Measurements from ENCODE around the gene CYB561D2. TPM values are rescaled to one million over a fixed set of nuclear protein-coding genes. Genes with fewer than 3 reads are reported as not detected.

Gene CYB561D2
- 18.6 and 22.6 TPM in 2 replicates for total RNA-seq

GRCh38 chr3:50350527-50351322 is at the start of gene CYB561D2, which contains the start of gene NPRL2:
Gene CYB561D2, plus strand, starts transcription at chr3:50350862. Its CDS starts 572 bp downstream, at chr3:50351434.
Gene NPRL2, minus strand, starts transcription at chr3:50350775. Its CDS starts 123 bp downstream, at chr3:50350652.

GRCh38 chr3:50303013-50303815 is 47.4 kb upstream of the CYB561D2 start, which contains the start of gene HYAL1:
Gene HYAL1, minus strand, starts transcription at chr3:50303574. Its CDS starts 618 bp downstream, at chr3:50302956.

GRCh38 chr3:50322386-50323091 is 28.1 kb upstream of the CYB561D2 start, which contains the start of gene HYAL2:
Gene HYAL2, minus strand, starts transcription at chr3:50322745. Its CDS starts 2,256 bp downstream, at chr3:50320489.

GRCh38 chr3:50327943-50328691 is 22.5 kb upstream of the CYB561D2 start, which contains the start of gene TUSC2:
Gene TUSC2, minus strand, starts transcription at chr3:50328223. Its CDS starts 124 bp downstream, at chr3:50328099.

GRCh38 chr3:50340448-50341329 is 10.0 kb upstream of the CYB561D2 start, which contains the start of gene RASSF1:
Gene RASSF1, minus strand, starts transcription at chr3:50340836. Its CDS starts 31 bp downstream, at chr3:50340805.

GRCh38 chr3:50345586-50346234 is 5.0 kb upstream of the CYB561D2 start, which contains the start of gene ZMYND10:
Gene ZMYND10, minus strand, starts transcription at chr3:50345732. Its CDS starts 153 bp downstream, at chr3:50345579.

GRCh38 chr3:50358911-50359759 is 8.5 kb downstream of the CYB561D2 start, which contains the start of gene TMEM115:
Gene TMEM115, minus strand, starts transcription at chr3:50359521. Its CDS starts 458 bp downstream, at chr3:50359063.

Other genes with a start within 250 kb of the CYB561D2 start
- 36.8 and 47.1 TPM in 2 replicates for gene SEMA3F, start 195.5 kb upstream of the CYB561D2 start, total RNA-seq
- not detected in 2 replicates for gene GNAT1, start 159.3 kb upstream of the CYB561D2 start, total RNA-seq
- 0.13 TPM in 1 of 2 replicates, not detected in the other for gene SLC38A3, start 145.6 kb upstream of the CYB561D2 start, total RNA-seq
- gene GNAI2, start 114.7 kb upstream of the CYB561D2 start, total RNA-seq, result 583 and 1,028 TPM in 2 replicates
- gene SEMA3B, start 81.7 kb upstream of the CYB561D2 start, total RNA-seq, result 0.49 and 1.1 TPM in 2 replicates
- not detected in 2 replicates for gene LSMEM2, start 71.8 kb upstream of the CYB561D2 start, total RNA-seq
- 79.2 and 85.9 TPM in 2 replicates for gene IFRD2, start 58.4 kb upstream of the CYB561D2 start, total RNA-seq
- 9.1 and 15.5 TPM in 2 replicates for gene HYAL3, start 51.5 kb upstream of the CYB561D2 start, total RNA-seq
- 1.9 and 2.8 TPM in 2 replicates for gene NAA80, start 51.5 kb upstream of the CYB561D2 start, total RNA-seq
- 7.2 and 7.6 TPM in 2 replicates for gene HYAL1, start 47.3 kb upstream of the CYB561D2 start, total RNA-seq
- gene HYAL2, start 28.1 kb upstream of the CYB561D2 start, total RNA-seq, result 320 and 845 TPM in 2 replicates
- gene TUSC2, start 22.6 kb upstream of the CYB561D2 start, total RNA-seq, result 16.2 and 18.2 TPM in 2 replicates
- 17.0 and 29.3 TPM in 2 replicates for gene RASSF1, start 10.0 kb upstream of the CYB561D2 start, total RNA-seq
- 0.16 and 0.31 TPM in 2 replicates for gene ZMYND10, start 5.1 kb upstream of the CYB561D2 start, total RNA-seq
- gene NPRL2, start 87 bp upstream of the CYB561D2 start, total RNA-seq, result 14.2 and 16.8 TPM in 2 replicates
- gene TMEM115, start 8.7 kb downstream of the CYB561D2 start, total RNA-seq, result 28.7 and 34.6 TPM in 2 replicates
- gene CACNA2D2, start 152.8 kb downstream of the CYB561D2 start, total RNA-seq, result under 0.01 and 0.06 TPM in 2 replicates
- 2.3 and 2.8 TPM in 2 replicates for gene C3orf18, start 216.9 kb downstream of the CYB561D2 start, total RNA-seq
- gene HEMK1, start 218.7 kb downstream of the CYB561D2 start, total RNA-seq, result 2.4 and 8.7 TPM in 2 replicates